Neural cell (in vitro differentiated cells): ENCODE results near the gene GALNT1. TPM values are rescaled to one million over a fixed set of nuclear protein-coding genes. Genes with fewer than 3 reads are reported as not detected.

Experiments used
- H2AFZ ChIP-seq: fragments of 200-600, 300-800 bp; sonication (generic), shearing (Covaris generic); 2 replicates; pipeline ENCODE4 v1.6.0; 2014; ENCODE audit warnings: low read depth, mild to moderate bottlenecking, antibody characterized with exemption, low read length, moderate library complexity
- H3F3A ChIP-seq: fragments of 200-600 bp; shearing (Covaris generic); 2 replicates; pipeline ENCODE4 v1.6.1; 2016; ENCODE audit warnings: mild to moderate bottlenecking, moderate library complexity, mixed read lengths, antibody characterized with exemption, low read length; ENCODE audit not compliant: insufficient read depth, poor library complexity, severe bottlenecking
- H3K27ac ChIP-seq: fragments of 200-600, 300-800 bp; sonication (generic), shearing (Covaris generic); 2 replicates; pipeline ENCODE4 v1.5.1; 2014; ENCODE audit warnings: mild to moderate bottlenecking, low read length, moderate library complexity
- H3K27me3 ChIP-seq: fragments of 300-800, 200-600 bp; sonication (generic), shearing (Covaris generic); 2 replicates; pipeline ENCODE4 v1.6.0; 2014; ENCODE audit warnings: mild to moderate bottlenecking, low read depth, low read length, moderate library complexity; ENCODE audit not compliant: insufficient read depth
- H3K36me3 ChIP-seq: fragments of 300-800, 200-600 bp; sonication (generic), shearing (Covaris generic); 2 replicates; pipeline ENCODE4 v1.5.1; 2014; ENCODE audit warnings: mild to moderate bottlenecking, antibody characterized with exemption, low read length, moderate library complexity; ENCODE audit not compliant: insufficient read depth
- H3K4me2 ChIP-seq: fragments of 300-800, 200-600 bp; sonication (generic), shearing (Covaris generic); 2 replicates; pipeline ENCODE4 v1.6.0; 2014; ENCODE audit warnings: mild to moderate bottlenecking, low read length
- H3K4me3 ChIP-seq: fragments of 300-800, 200-600 bp; sonication (generic), shearing (Covaris generic); 2 replicates; pipeline ENCODE4 v1.5.1; 2014; ENCODE audit warnings: mild to moderate bottlenecking, low read length, moderate library complexity
- H3K79me2 ChIP-seq: fragments of 200-600 bp; shearing (Covaris generic); replicated peaks from 2 replicates; pipeline ENCODE4 v1.6.0; 2014; ENCODE audit warnings: mild to moderate bottlenecking, low read length, moderate library complexity; ENCODE audit not compliant: insufficient read depth
- H3K9ac ChIP-seq: fragments of 300-800, 200-600 bp; sonication (generic), shearing (Covaris generic); 2 replicates; pipeline ENCODE4 v1.6.1; 2016; ENCODE audit warnings: mild to moderate bottlenecking, low read length, mixed read lengths
- H3K9me2 ChIP-seq: fragments of 200-600 bp; shearing (Covaris generic); 2 replicates; pipeline ENCODE4 v1.6.1; 2016; ENCODE audit warnings: mild to moderate bottlenecking, low read length, mixed read lengths; ENCODE audit not compliant: insufficient read depth
- H3K9me3 ChIP-seq: fragments of 200-600, 300-800 bp; sonication (generic), shearing (Covaris generic); 2 replicates; pipeline ENCODE4 v1.6.1; 2016; ENCODE audit warnings: mild to moderate bottlenecking, mixed run types, low read length, moderate library complexity, mixed read lengths
- H4K20me1 ChIP-seq: fragments of 200-600 bp; shearing (Covaris generic); 2 replicates; pipeline ENCODE4 v1.6.1; 2016; ENCODE audit warnings: mild to moderate bottlenecking, mixed run types; ENCODE audit not compliant: insufficient read depth
- CTCF ChIP-seq: fragments of 450-650 bp; IDR thresholded peaks from 2 replicates; pipeline ENCODE4 v1.5.1; 2014; ENCODE audit warnings: antibody characterized with exemption, mild to moderate bottlenecking, moderate library complexity; ENCODE audit not compliant: poor library complexity, severe bottlenecking
- EP300 ChIP-seq: fragments of 450-650 bp; conservative IDR thresholded peaks from 2 replicates; pipeline ENCODE4 v1.6.1; 2014; ENCODE audit warnings: antibody characterized with exemption, mild to moderate bottlenecking, moderate library complexity; ENCODE audit not compliant: poor library complexity, severe bottlenecking
- EZH2 ChIP-seq: fragments of 200-600, 300-800 bp; shearing (Covaris generic), sonication (generic); IDR thresholded peaks from 2 replicates; pipeline ENCODE4 v1.6.1; 2014; ENCODE audit warnings: antibody characterized with exemption, low read length, borderline replicate concordance, mild to moderate bottlenecking; ENCODE audit not compliant: insufficient read depth, poor library complexity, severe bottlenecking
- MXI1 ChIP-seq: fragments of 450-650 bp; conservative IDR thresholded peaks from 2 replicates; pipeline ENCODE4 v1.6.1; 2014; ENCODE audit warnings: antibody characterized with exemption, mild to moderate bottlenecking; ENCODE audit not compliant: poor library complexity, severe bottlenecking
- POLR2AphosphoS5 ChIP-seq: IDR thresholded peaks from 2 replicates; pipeline ENCODE4 v1.6.1; 2012
- RAD21 ChIP-seq: fragments of 450-650 bp; conservative IDR thresholded peaks from 2 replicates; pipeline ENCODE4 v1.6.1; 2014; ENCODE audit warnings: antibody characterized with exemption, mild to moderate bottlenecking, moderate library complexity
- REST ChIP-seq: IDR thresholded peaks from 2 replicates; pipeline ENCODE4 v1.6.1; 2012; ENCODE audit warnings: borderline replicate concordance
- SMC3 ChIP-seq: fragments of 450-650 bp; conservative IDR thresholded peaks from 2 replicates; pipeline ENCODE4 v1.6.1; 2014; ENCODE audit warnings: antibody characterized with exemption, mild to moderate bottlenecking, moderate library complexity; ENCODE audit not compliant: poor library complexity
- TAF1 ChIP-seq: IDR thresholded peaks from 2 replicates; pipeline ENCODE4 v1.6.1; 2012; ENCODE audit warnings: low read depth
- polyA plus RNA-seq: library from polyadenylated mRNA; depleted of rRNA; stranded (reverse); fragments of >200 nt; gene quantifications from 2 replicates; pipeline ENCODE4 v1.2.3, GENCODE V29; 2014

Gene GALNT1
- polyA plus RNA-seq, 1 donor from 2014 or later = 103 TPM

- no peak for TF ChIP-seq REST
- TF ChIP-seq POLR2AphosphoS5 = no peak
- TF ChIP-seq TAF1 = no peak
- no peak for TF ChIP-seq MXI1
- no peak for TF ChIP-seq RAD21
- TF ChIP-seq SMC3 = no peak
- TF ChIP-seq EZH2 = no peak
- no peak for TF ChIP-seq CTCF
- no peak for TF ChIP-seq EP300
- Histone ChIP-seq H3K9me3 (no peaks in the 10 kb centered on the region), H3K79me2 (no peaks in the 10 kb centered on the region), H3K4me2 (no peak overlapping the region), H3K27me3 (no peaks in the 10 kb centered on the region), H4K20me1 (no peaks in the 10 kb centered on the region), H2AFZ (no peak overlapping the region), H3K4me3 (no peak overlapping the region), H3K27ac (no peak overlapping the region), H3F3A (no peaks in the 10 kb centered on the region), H3K9ac (no peak overlapping the region), H3K36me3 (no peaks in the 10 kb centered on the region), H3K9me2 (no peaks in the 10 kb centered on the region)
Observed at GRCh38 chr18:35683021-35683420, 101.5 kb downstream of the GALNT1 start.

- H3K36me3 ChIP-seq = no peaks in the 10 kb centered on the region
- no peak overlapping the region for H3K27ac ChIP-seq
- H3K9me2 ChIP-seq = no peaks in the 10 kb centered on the region
- no peaks in the 10 kb centered on the region for H3K79me2 ChIP-seq
- H3K4me3 ChIP-seq = no peak overlapping the region
- no peak overlapping the region for H3K4me2 ChIP-seq
- TF ChIP-seq MXI1 (no peak), POLR2AphosphoS5 (no peak), CTCF (no peak), RAD21 (no peak), EZH2 (no peak), TAF1 (no peak), REST (no peak), EP300 (no peak), SMC3 (no peak)
- H2AFZ ChIP-seq = no peak overlapping the region
- H3K9ac ChIP-seq = no peak overlapping the region
- no peaks in the 10 kb centered on the region for H3K9me3 ChIP-seq
- no peaks in the 10 kb centered on the region for H3K27me3 ChIP-seq
- no peaks in the 10 kb centered on the region for H3F3A ChIP-seq
- H4K20me1 ChIP-seq = no peaks in the 10 kb centered on the region
Observed at GRCh38 chr18:35688757-35689156, 107.2 kb downstream of the GALNT1 start.
